GM10847 (cell line): ENCODE data around the gene HAX1.

ENCODE experiments used
- POLR2A ChIP-seq: IDR thresholded peaks from 2 replicates; pipeline ENCODE4 v1.6.1; 2011; ENCODE audit not compliant: insufficient read length; ENCODE audit errors: extremely low read depth

HAX1 gene

GRCh38 chr1:154272217-154272998, at the start of gene HAX1:
HAX1 (plus strand) TSS chr1:154272629; CDS start chr1:154272724, 95 bp downstream.
- peak; percentile 61 for TF ChIP-seq POLR2A

GRCh38 chr1:154222918-154223317, 49.5 kb upstream of the HAX1 start:
- no peak for TF ChIP-seq POLR2A

GRCh38 chr1:154223621-154224020, 48.8 kb upstream of the HAX1 start:
- no peak for TF ChIP-seq POLR2A

- no peak for TF ChIP-seq POLR2A
Measured at GRCh38 chr1:154225370-154225769, 47.1 kb upstream of the HAX1 start.

- TF ChIP-seq POLR2A = no peak
Measured at GRCh38 chr1:154236855-154237254, 35.6 kb upstream of the HAX1 start.

GRCh38 chr1:154237435-154237834, 35.0 kb upstream of the HAX1 start:
- TF ChIP-seq POLR2A = no peak

- TF ChIP-seq POLR2A = no peak
Measured at GRCh38 chr1:154237880-154238506, 34.4 kb upstream of the HAX1 start.

GRCh38 chr1:154239491-154239890, 32.9 kb upstream of the HAX1 start:
- TF ChIP-seq POLR2A = no peak

GRCh38 chr1:154240294-154240833, 32.1 kb upstream of the HAX1 start:
- TF ChIP-seq POLR2A = no peak

- TF ChIP-seq POLR2A = no peak
Measured at GRCh38 chr1:154241703-154242351, 30.6 kb upstream of the HAX1 start.

GRCh38 chr1:154253671-154254070, 18.8 kb upstream of the HAX1 start:
- TF ChIP-seq POLR2A = no peak

- no peak for TF ChIP-seq POLR2A
Measured at GRCh38 chr1:154256686-154257085, 15.7 kb upstream of the HAX1 start.

GRCh38 chr1:154258784-154259183, 13.6 kb upstream of the HAX1 start:
- no peak for TF ChIP-seq POLR2A

GRCh38 chr1:154260127-154260526, 12.3 kb upstream of the HAX1 start:
- TF ChIP-seq POLR2A = no peak

GRCh38 chr1:154263465-154264332, 8.7 kb upstream of the HAX1 start:
- TF ChIP-seq POLR2A = no peak
